Activated CD8-positive, alpha-beta memory T cell treated with anti-CD3 and anti-CD28 coated beads, Interleukin-2, amount 50 U/mL, for 1 hour (primary cell): ENCODE data around the gene BIN2.
A peak's percentile ranks its signal among the peaks of the same experiment; 100 is the strongest.
"Not testable (repeated sequence)": the region's sequence is repeated elsewhere in the genome, so short reads cannot be mapped to it uniquely, and the experiment has no call there.

Experiments
- DNase-seq: peaks from one replicate; pipeline ENCODE4 v3.0.0-alpha.2; 2020; ENCODE audit errors: extremely low read depth

The BIN2 gene

DNA sequence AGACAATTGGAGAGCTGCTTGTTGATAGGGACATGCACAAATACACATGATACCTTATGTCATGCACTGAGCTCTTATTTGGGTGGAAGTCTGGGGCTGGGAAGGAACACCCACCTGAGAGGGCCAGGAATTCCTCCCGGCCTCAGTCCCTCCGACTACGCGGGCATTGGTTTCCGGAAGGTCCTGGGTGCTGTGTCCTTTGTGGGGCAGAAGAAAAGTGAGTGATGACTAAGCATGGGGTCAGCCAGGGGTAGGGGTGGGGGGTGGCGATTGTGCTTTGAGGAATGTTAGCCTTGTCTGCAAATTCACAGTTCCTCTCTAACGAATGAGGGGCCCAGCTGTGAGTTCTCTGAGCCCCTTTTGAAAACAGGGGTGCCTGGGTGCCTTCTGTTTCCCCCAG, 21.7 kb upstream of the BIN2 start:
- DNase-seq: no peak

DNA sequence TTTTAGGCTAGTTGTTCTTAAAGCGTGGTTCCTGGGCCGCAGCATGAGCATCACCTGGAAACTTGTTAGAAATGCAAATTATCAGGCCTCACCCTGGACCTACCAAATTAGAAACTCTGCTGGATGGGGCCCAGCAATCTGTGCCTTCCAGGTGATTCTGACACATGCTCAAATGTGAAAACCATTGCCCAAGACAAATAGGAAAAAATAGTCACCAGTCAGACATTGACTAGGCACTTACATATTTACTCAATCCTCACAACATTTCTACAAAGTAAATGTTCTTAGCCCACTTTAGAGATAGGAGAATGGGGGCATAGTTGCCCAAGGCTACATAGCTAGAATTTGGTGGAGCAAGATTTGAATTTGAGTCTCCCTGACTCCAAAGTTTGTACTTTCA, 19.2 kb upstream of the BIN2 start:
- DNase-seq: no peak

DNA sequence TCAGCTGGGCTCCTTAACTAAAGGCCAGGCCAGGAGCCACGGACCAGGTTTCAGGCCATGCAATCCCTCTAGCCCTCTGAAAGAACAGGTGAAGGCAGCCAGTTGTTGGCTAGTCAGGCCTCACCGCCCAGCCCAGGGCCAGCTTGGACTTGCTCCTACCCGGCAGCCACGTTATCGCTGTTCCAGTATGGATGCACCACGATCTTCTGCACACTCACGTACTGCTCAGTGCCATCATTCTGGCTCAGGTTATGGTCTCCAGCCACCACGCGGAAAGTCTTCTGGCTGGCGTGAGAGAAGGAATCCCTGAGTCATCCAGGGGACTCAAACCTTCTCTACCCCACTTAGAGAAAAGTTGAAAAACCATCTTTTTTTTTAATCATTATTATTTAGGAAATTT, 18.4 kb upstream of the BIN2 start:
- DNase-seq: no peak

DNA sequence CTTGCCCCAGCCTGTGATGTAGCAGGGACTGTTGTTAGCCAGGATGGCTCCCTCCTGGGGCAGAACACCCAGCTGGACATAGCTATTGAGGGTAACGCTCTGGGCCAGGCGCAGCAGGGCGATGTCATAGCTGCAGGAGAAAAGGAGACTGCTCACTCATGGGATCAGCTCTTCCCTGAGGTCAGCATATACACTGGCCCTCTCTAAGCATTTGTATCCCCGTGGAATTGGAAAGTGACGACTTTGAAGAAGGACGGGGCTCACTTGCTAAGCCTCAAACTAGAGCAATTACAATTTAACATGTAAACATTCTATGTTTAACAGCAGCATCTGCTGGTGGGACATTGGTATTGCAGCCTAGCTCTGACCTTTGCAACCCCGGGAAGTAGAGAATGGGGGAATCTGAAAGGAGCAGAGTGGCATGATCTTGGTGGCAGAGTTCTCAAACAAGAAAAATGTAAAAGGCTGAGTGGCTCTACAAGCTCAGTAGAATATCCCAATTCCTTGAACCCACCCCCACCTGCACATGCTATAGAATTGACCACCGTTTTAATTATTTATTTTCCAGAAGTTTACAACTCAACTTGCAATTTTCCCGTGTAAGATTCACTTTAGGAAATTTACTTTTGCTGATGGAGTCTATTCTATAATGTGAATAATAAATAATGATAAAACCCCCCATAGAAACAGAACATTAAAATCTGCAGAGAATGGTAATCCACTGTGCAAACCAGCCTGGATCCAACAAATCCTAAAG, 17.5 kb upstream of the BIN2 start:
- peak; percentile 33 for DNase-seq

DNA sequence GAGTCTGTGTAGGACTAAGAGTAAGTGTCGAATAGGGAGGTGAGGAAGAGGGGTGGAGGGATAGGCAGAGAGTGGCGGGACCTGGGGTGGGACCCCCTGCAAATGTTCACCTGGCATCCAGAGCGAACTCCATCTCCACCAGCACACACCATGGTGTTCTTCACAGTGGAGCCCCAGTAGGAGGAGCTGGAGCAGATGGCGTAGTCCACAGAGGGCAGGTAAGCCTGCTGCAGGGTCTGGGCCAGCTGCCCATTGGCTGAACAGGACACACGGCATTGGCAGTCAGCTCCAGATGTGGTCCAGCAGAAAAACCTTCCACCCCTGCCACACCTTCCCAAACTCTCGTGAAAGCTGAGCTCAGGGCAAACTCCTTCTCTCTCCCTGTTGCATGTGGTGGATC, 15.8 kb upstream of the BIN2 start:
- DNase-seq: no peak

DNA sequence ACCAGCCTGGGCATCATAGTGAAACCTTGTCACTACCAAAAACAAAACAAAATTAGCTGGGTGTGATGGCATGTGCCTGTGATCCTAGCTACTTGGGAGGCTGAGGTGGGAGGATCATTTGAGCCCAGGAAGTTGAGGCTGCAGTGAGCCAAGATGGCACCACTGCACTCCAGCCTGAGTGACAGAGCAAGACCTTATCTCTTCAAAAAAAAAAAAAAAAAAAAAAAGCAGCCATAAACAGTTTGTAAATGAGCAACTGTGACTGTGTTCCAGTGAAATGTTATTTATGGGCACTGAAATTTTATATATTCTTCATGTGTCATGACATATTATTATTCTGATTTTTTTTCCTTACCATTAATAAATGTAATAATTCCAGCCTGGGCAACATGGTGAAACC, 13.4 kb upstream of the BIN2 start:
- DNase-seq: not testable (repeated sequence)

DNA sequence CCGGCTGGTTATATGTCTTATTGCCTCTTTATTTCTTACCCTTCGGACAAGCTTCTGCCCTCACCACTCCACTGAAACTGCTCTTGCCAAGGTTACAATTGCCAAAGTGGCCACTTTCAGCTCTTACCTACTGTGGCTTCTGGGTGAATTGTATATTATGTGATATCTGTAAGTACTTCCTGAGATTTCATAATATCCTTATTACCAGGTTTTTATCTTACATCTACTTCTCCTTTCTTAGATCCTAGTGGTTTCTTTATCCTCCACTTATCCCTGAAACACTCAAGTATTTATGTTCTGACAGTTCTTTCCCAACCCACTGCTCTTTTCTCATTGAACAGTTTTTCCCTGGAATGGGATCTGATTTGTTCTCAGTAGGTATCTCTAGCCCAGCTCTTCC, 12.0 kb upstream of the BIN2 start:
- DNase-seq: no peak

DNA sequence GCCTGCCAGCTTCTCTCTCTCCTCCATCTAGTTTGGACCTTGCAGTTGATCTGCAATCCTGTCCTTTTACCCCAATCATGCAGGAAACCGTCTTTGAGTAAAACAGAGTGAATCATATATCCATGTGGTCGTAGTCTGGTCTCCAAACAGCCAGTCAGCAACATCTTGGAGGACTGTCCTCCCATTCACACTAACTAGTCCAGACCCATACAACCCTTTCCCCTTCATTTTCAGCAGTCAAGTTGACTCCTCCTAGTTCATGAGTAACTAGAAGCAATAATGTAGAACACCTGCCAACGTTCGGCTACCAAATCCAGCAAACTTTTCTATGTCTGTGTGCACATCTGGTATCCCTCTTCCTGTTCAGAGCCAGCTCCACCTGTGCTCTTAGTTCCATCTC, 10.8 kb upstream of the BIN2 start:
- no peak for DNase-seq

DNA sequence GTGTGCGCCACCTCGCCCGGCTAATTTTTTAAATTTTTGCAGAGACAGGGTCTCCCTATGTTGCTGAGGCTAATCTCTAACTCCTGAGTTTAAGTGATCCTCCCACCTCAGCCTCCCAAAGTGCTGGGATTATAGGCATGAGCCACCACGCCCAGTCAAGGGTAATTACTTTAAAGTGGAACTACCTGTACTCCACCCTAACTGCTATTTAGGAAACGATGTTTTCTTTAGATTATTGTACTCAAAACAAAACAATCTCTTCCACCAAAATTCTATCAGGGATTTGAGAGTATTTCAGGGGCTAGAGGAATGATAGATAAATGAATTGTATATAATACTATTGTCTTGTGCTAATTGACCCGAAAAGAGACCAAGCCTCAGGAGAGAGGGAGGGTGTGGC, 9.6 kb upstream of the BIN2 start:
- no peak for DNase-seq

DNA sequence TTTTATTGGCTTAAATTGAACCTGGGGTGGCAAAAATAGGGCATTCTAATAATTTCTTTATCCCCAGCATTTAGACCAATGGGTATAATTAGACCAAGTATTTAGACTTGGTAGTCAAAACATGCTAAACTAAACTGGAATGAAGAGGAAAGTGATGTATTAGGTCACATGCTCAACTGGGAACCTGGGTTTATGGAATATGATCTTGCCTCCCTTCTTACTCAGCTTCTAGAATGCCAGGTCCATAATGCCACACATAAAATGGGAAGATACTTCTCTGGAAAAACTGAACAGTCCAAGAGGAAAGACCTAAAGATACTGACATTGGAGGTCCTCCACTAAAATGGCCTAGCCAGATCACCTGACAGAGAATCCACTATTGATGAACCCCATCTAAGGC, 6.2 kb upstream of the BIN2 start:
- DNase-seq: no peak

DNA sequence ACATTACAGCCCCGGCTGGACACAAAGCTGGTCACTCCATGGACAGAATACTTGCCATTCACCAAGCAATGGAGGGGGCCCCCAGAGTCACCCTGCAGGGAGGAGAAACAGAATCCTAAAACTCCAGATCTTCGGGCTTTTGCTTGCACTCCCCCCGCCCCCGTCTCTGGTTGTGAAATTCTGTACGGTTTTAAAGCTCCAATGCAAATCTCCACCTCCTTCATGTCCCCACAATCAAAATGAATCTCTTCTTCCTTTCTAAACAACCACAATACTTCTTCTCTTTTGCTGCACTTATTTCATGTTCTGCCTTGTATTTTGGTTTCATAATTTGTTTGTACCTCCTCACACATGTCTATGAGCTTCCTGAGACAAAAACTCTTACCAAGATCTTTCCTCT, 5.8 kb upstream of the BIN2 start:
- DNase-seq: no peak

DNA sequence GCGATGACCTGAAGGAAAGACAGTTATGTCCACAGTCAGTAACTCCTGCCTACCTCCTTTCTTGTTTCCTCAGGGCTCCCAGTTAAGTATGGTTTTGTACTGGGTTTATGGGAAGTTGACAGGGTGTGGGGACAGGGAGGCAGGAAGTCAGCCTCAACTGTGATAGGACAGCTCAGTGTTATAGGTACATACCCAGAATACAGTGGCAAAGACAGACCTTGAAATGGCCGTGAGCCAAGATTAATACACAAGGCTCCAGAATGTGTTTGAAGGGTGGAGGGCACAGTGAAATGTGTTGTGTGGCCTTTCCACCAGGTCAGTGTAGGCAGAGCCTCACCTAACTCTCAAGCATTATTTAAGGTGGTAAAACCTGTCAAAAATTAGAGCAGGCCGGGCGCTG, 4.6 kb upstream of the BIN2 start:
- no peak for DNase-seq

DNA sequence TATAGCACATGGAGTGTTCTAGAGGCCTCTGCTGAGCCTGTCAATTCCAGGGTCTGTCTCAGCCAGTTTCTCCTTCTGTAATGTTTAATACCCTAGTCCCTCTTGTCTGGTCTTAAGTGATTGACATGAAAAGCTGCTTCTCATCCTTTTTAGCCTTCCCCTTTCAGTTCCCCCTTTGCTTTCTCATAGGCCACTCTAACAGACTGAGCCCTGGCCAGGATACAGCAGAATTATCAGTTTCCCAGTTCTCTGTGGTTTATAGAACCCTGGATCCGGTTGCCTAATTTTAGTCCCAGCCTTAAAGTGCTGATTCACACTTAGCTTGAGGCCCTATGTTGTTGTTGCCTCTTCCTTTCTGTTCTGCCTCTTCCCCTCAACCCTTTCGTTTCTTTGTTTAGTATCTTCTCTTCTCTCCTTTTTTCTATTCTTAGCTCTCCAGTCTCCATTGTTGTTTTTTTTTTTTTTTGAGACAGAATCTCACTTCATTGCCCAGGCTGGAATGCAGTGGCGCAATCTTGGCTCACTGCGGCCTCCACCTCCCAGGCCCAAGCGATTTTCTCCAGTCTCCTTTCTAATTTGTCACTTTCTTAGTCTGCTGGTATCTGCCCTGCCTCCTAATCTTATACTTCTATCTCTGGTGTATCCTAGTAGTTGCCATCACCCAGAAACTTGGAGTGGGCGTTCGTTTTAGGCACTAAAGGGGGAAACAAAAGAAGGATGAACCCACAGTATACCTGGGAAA, 2.9 kb upstream of the BIN2 start:
- DNase-seq: no peak

DNA sequence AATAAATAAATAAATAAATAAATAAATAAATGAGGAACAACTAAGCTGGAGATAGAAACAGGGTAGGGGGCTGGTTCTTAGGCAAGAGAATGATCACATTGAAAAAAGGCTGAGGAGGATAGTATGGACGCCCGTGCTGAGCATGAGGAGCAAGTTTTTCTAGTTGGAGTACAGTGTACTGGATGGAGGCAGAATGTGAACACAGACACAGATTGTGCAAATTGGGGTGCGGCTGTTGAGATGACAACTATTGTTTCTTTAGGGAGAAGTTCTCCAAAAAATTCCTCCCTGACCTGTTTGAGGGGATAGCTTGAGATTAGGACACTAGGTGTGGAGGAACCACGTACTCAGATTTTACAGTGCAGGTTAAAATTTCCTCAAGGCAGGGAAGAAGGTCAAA, 979 bp upstream of the BIN2 start:
- no peak for DNase-seq

DNA sequence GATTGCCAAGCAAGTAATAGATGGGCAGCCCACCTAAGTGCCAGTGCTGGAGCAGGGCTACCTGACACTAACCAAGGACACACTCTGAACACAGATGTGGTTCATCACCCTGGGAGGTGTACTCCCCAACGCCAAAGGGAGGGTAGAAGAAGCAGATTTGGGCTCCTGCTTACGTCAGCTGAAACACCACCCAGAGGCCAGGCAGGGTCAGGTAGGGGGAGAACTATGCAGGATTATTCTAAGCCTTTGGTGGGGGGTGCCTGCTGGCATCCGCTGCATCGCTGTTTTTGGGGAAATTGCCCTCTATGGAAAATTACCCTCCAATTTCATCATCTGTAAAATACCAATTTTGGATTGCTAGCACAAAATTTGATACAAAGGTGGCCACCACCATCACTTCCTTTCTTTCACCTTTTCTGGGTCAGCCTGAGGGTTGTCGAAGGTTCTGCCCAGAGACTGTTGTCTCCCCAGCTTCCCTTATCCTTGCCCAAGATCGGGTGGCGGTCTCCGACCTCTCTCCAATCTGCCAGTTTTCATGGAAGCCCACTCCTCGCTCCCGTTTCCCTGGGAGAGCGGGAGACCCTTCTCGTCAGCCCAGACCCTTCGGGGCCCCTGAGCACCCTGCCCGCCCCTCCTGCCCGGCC, 535 bp downstream of the BIN2 start:
- DNase-seq: peak; percentile 51

DNA sequence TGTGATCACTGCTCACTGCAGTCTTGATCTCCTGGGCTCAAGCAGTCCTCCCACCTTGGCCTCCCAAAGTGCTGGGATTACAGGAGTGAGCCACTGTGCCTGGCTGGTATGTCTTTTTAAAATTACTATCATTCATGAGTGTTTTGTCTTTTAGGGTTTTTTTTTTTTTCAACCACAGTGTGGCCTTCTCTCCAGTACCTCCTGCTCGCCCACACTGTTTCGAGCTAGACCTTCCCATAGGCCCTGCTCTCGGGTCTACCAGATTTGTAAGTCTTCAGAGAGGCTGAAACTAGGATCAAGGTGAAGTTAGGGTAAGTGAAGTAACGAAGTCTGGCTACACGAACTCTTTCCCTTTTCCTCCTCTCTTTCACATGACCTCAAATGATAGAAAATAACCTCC, 1.5 kb downstream of the BIN2 start:
- no peak for DNase-seq

DNA sequence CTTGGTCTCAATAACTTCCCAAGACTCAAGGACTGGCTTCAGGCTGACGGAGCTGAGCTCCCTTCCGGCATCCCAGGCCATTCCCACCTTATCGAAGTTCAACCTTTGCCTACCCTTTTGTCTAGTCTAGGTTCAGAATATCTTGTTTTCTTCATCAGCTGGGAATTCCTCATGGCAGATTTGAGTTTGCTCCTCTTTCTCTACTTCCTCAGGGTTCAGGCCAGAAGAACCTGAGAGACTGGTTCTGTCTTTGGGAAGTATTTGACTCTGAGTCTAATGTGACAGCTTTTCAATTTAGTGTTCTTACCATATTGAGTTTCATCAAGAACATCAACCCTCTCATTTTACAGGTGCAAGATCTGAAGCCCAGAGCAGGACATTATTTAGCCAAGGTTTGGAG, 2.1 kb downstream of the BIN2 start:
- no peak for DNase-seq

DNA sequence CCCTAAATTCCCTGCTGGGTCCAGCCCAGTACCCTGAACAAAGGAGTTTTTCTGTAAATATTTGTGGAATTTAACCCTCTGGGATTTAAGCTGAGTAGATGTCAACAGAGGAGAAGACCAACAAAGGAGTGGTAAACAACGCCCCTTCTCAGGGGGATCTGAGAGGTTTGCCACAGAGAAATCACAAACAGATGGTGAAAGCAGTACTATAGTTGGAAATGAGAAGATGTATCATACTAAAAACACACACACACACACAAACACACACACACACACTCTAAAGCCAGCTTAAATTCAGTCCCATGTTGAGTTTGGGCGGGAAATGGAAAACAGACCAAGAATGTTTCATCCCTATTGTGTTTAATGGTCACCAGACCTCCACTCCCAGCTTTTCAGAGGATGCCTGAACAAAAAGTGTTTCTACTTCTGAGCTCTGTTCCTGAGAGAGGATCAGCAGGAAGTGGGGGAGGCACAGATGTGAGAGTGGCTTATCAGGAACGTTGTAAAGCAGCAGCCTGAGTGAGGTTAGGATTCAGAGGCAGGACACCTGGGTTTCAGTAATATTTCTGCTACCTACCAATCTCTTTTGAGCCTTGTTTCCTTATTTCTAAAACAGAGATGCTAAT, 3.2 kb downstream of the BIN2 start:
- no peak for DNase-seq

DNA sequence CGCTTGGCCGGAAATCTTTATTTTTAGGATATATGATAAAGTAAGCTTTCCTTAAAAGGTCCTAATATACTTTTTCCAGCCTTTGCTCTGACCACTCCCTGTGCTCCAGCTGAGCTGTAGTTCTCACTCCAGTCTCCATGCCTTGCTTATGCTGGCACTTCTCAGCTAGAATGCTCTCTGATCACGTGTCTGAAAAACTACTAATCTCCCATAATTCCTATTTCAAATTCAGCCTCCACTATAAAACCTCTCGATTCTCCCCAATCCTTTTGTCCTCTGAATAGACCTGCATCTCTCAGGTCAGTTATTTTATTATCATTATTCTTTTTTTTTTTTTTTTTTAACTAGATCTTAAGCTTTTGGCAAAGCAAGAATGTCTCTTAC, 3.7 kb downstream of the BIN2 start:
- no peak for DNase-seq

DNA sequence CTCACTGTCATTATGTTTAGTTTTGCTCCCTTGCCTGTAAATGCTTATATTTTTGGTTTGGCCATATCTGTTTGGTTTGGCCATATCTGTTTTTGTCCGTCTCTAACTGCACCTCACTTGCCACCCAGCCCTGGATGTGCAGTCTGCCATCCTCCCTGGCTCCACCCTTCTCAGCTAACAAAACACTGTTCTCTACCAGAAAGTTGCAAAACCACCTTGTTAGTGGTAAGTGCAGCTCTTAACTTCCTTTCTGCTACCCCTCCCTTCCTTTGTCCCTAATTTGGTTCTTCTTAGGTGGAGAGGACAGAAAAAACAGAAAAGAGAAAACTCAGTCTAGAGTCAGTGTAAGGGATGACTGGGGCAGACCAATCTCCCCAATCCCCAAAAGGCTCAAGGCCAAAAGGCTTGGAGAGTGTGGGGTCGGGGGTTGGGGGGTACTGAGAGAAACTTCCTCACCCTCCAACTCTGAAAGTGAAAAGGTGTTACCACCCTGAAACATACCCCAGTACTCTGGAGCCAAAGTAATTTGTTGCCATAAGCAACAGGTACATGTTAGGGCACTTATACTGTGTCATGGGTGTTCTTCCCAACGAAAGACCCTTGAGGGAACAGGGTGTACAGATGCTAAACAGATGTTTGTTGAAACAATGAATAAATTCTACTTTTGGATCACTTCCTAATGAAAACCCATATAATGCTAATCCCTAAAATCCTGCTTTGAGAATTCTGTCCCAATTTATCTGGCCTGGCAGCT, 5.0 kb downstream of the BIN2 start:
- peak; percentile 16 for DNase-seq

DNA sequence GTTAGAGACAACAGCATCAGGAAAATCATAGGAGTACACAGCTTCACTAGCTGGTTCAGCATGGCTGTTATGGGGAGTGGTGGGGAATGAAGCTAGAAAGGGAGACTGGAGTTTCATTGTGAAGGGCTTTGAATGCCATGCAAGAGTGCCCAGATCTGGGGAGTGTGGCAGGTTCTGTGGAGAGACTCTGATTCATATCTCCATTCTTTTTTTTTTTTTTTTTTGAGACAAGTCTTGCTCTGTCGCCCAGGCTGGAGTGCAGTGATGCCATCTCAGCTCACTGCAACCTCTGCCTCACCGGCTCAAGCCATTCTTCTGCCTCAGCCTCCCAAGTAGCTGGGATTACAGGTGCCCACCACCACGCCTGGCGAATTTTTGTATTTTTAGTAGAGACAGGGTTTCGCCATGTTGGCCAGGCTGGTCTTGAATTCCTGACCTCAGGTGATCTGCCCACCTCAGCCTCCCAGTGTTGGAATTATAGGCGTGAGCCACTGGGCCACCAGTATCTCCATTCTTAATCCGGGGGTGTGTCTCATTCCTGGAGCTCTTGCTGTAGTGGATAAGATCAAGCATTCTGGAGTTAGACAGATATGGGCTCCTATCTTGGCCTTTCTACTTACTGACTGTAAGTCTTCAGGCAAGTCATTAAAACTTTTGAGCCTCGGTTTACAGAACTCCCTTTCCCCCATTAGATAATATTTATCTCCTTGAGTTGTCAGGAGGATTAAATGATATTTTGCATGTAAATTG, 5.7 kb downstream of the BIN2 start:
- not testable (repeated sequence) for DNase-seq
